ENCODE results near the gene AFG1L. TPM values are rescaled to one million over a fixed set of nuclear protein-coding genes. Genes with fewer than 3 reads are reported as not detected.
"Not testable (repeated sequence)": the region's sequence is repeated elsewhere in the genome, so short reads cannot be mapped to it uniquely, and the experiment has no call there.

Gene AFG1L
- total RNA-seq, 1 donor from 2014 or later = 9.6 TPM

- Mint-ChIP-seq H3K27me3 (no peaks in the 10 kb centered on the region), H3K36me3 (no peaks in the 10 kb centered on the region), H3K9me3 (no peaks in the 10 kb centered on the region), H3K27ac (no peak overlapping the region), H3K4me3 (no peak overlapping the region), H3K4me1 (ENCODE audit: unreplicated experiment) (peaks cover 5% of the 10 kb centered on the region)
- no peak for TF ChIP-seq CTCF (conservative IDR thresholded peaks at IDR 0.05)
- DNase-seq (ENCODE audit: extremely low spot score, unreplicated experiment) = no peak
Observed at GRCh38 chr6:108277831-108278230, 17.0 kb upstream of the AFG1L start.

GRCh38 chr6:108285381-108285780 lies 9.5 kb upstream of the AFG1L start:
- H3K27ac Mint-ChIP-seq = no peak overlapping the region
- no peak for DNase-seq (ENCODE audit: extremely low spot score, unreplicated experiment)
- H3K36me3 Mint-ChIP-seq = no peaks in the 10 kb centered on the region
- no peaks in the 10 kb centered on the region for H3K4me1 Mint-ChIP-seq (ENCODE audit: unreplicated experiment)
- H3K27me3 Mint-ChIP-seq = no peaks in the 10 kb centered on the region
- H3K9me3 Mint-ChIP-seq = no peaks in the 10 kb centered on the region
- H3K4me3 Mint-ChIP-seq = no peak overlapping the region
- no peak for TF ChIP-seq CTCF (conservative IDR thresholded peaks at IDR 0.05)

GRCh38 chr6:108286366-108286765 lies 8.5 kb upstream of the AFG1L start:
- Mint-ChIP-seq H3K36me3 (no peaks in the 10 kb centered on the region), H3K4me1 (ENCODE audit: unreplicated experiment) (no peaks in the 10 kb centered on the region), H3K27me3 (no peaks in the 10 kb centered on the region), H3K9me3 (no peaks in the 10 kb centered on the region), H3K4me3 (no peak overlapping the region), H3K27ac (no peak overlapping the region)
- TF ChIP-seq CTCF (conservative IDR thresholded peaks at IDR 0.05) = no peak
- no peak for DNase-seq (ENCODE audit: extremely low spot score, unreplicated experiment)

- no peak overlapping the region for H3K27ac Mint-ChIP-seq
- no peaks in the 10 kb centered on the region for H3K36me3 Mint-ChIP-seq
Observed at GRCh38 chr6:108287373-108287772, 7.5 kb upstream of the AFG1L start.

GRCh38 chr6:108288742-108289141 lies 6.1 kb upstream of the AFG1L start:
- Mint-ChIP-seq H3K27me3 (no peaks in the 10 kb centered on the region), H3K36me3 (no peaks in the 10 kb centered on the region), H3K27ac (no peak overlapping the region), H3K9me3 (no peaks in the 10 kb centered on the region), H3K4me1 (ENCODE audit: unreplicated experiment) (no peaks in the 10 kb centered on the region), H3K4me3 (no peak overlapping the region)
- no peak for DNase-seq (ENCODE audit: extremely low spot score, unreplicated experiment)
- TF ChIP-seq CTCF (conservative IDR thresholded peaks at IDR 0.05) = no peak

More at GRCh38 chr6:108287373-108287772, 7.5 kb upstream of the AFG1L start:
- no peak for DNase-seq (ENCODE audit: extremely low spot score, unreplicated experiment)
- Mint-ChIP-seq H3K9me3 (no peaks in the 10 kb centered on the region), H3K4me3 (no peak overlapping the region), H3K27me3 (no peaks in the 10 kb centered on the region), H3K4me1 (ENCODE audit: unreplicated experiment) (no peaks in the 10 kb centered on the region)
- TF ChIP-seq CTCF (conservative IDR thresholded peaks at IDR 0.05) = no peak

- Mint-ChIP-seq H3K27me3 (no peaks in the 10 kb centered on the region), H3K27ac (no peak overlapping the region), H3K36me3 (no peaks in the 10 kb centered on the region), H3K4me1 (ENCODE audit: unreplicated experiment) (peaks cover 9% of the 10 kb centered on the region), H3K4me3 (no peak overlapping the region), H3K9me3 (no peaks in the 10 kb centered on the region)
- no peak for DNase-seq (ENCODE audit: extremely low spot score, unreplicated experiment)
- TF ChIP-seq CTCF (conservative IDR thresholded peaks at IDR 0.05) = no peak
Observed at GRCh38 chr6:108291091-108291490, 3.8 kb upstream of the AFG1L start.

- DNase-seq (ENCODE audit: extremely low spot score, unreplicated experiment); H3K36me3 Mint-ChIP-seq; H3K27me3 Mint-ChIP-seq; H3K27ac Mint-ChIP-seq; H3K9me3 Mint-ChIP-seq; H3K4me1 Mint-ChIP-seq (ENCODE audit: unreplicated experiment); H3K4me3 Mint-ChIP-seq: not testable (repeated sequence)
Observed at GRCh38 chr6:108292561-108292960, 2.3 kb upstream of the AFG1L start.

All from type B pancreatic cell (in vitro differentiated cells).